Measurements from ENCODE around the gene CEACAM5. TPM values are rescaled to one million over a fixed set of nuclear protein-coding genes. Genes with fewer than 3 reads are reported as not detected.

The CEACAM5 gene
- polyA plus RNA-seq, 3 donors = not detected

DNA sequence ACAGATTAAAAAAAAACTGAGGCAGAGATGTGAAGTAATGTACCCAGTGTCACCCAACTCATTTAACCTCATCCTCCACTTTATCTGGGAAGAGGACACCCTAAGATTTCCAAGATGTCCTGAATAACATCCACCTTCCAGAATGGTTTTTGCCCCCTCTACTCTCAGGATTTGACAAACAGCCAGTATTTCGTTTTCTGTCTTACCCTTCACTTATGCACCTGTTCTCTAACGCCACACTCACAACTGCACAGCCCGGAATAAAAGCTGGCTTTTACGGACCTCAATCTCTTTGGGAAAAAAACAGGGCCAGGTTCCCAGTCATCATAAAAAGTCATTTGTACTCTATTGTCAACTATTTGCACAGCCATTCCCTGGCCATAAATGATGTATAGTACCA, 25.7 kb downstream of the CEACAM5 start:
- Histone ChIP-seq H3K9me3 (replicated peaks in 1 of 2; ENCODE audit: control insufficient read depth in 1 of 2, insufficient read depth in 1 of 2, low read length in 2 of 2) (no peaks in the 10 kb centered on the region), H4K20me1 (ENCODE audit: insufficient read depth, low read length) (no peaks in the 10 kb centered on the region), H3K9ac (ENCODE audit: insufficient read depth, low read length, poor library complexity, severe bottlenecking) (no peak overlapping the region), H3K79me2 (ENCODE audit: insufficient read depth, low read length) (no peaks in the 10 kb centered on the region), H3K4me1 (ENCODE audit: control insufficient read depth in 1 of 2, insufficient read depth in 2 of 2, low read length in 2 of 2) (no peaks in the 10 kb centered on the region), H2AFZ (ENCODE audit: insufficient read depth, low read depth, low read length, poor library complexity, severe bottlenecking) (no peak overlapping the region), H3K27me3 (ENCODE audit: control insufficient read depth in 2 of 2, insufficient read depth in 2 of 2, low read length in 2 of 2) (peaks cover 0 to 5% of the 10 kb centered on the region in 2 donors), H3K4me2 (replicated peaks; ENCODE audit: extremely low read depth, low read length, poor library complexity, severe bottlenecking) (no peak overlapping the region), H3K27ac (ENCODE audit: low read depth in 1 of 2, low read length in 2 of 2) (no peak overlapping the region), H3K36me3 (replicated peaks in 1 of 2; ENCODE audit: control insufficient read depth in 1 of 2, insufficient read depth in 2 of 2, low read length in 2 of 2) (no peaks in the 10 kb centered on the region), H3K4me3 (replicated peaks in 1 of 3; ENCODE audit: low read depth in 2 of 3, low read length in 3 of 3) (no peak overlapping the region)
- WGBS (ENCODE audit: insufficient coverage) = 67% methylated on average over 1 of the region's 4 CpGs
- Mint-ChIP-seq H3K27ac (no peak overlapping the region), H3K4me3 (no peak overlapping the region), H3K4me1 (no peaks in the 10 kb centered on the region), H3K9me3 (no peaks in the 10 kb centered on the region), H3K27me3 (ENCODE audit: low read depth in 3 of 3) (peaks cover 8 to 22% (median 13%) of the 10 kb centered on the region in 3 donors), H3K36me3 (no peaks in the 10 kb centered on the region)
- DNase-seq = no peak
- intact Hi-C loops (cut with micrococcal nuclease) = no loop called here
- TF ChIP-seq, protein P1, sequence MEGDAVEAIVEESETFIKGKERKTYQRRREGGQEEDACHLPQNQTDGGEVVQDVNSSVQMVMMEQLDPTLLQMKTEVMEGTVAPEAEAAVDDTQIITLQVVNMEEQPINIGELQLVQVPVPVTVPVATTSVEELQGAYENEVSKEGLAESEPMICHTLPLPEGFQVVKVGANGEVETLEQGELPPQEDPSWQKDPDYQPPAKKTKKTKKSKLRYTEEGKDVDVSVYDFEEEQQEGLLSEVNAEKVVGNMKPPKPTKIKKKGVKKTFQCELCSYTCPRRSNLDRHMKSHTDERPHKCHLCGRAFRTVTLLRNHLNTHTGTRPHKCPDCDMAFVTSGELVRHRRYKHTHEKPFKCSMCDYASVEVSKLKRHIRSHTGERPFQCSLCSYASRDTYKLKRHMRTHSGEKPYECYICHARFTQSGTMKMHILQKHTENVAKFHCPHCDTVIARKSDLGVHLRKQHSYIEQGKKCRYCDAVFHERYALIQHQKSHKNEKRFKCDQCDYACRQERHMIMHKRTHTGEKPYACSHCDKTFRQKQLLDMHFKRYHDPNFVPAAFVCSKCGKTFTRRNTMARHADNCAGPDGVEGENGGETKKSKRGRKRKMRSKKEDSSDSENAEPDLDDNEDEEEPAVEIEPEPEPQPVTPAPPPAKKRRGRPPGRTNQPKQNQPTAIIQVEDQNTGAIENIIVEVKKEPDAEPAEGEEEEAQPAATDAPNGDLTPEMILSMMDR (IDR thresholded peaks at IDR 0.05) = no peak

DNA sequence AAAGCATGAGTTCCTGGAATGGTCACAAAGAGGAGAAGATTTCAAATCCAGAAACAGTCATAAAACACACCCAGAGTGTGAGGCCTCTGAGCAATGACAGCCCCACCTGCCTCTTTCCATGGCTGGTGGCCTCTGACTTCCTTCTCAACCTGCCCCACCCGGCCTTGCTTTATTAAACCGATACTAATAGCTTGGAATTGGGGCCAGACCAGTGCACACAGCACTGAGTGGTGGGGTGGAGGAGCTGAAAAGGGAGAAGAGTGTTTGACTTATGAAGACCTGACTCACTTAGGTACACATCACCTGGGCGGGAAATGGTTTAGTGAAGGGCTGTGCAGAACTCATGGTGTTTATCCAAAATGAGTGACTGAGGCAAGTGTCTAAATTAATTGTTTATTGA, 26.2 kb downstream of the CEACAM5 start:
- Histone ChIP-seq H3K4me1 (ENCODE audit: control insufficient read depth in 1 of 2, insufficient read depth in 2 of 2, low read length in 2 of 2) (no peaks in the 10 kb centered on the region), H3K4me2 (replicated peaks; ENCODE audit: extremely low read depth, low read length, poor library complexity, severe bottlenecking) (no peak overlapping the region), H3K79me2 (ENCODE audit: insufficient read depth, low read length) (no peaks in the 10 kb centered on the region), H3K9me3 (replicated peaks in 1 of 2; ENCODE audit: control insufficient read depth in 1 of 2, insufficient read depth in 1 of 2, low read length in 2 of 2) (no peaks in the 10 kb centered on the region), H3K27ac (ENCODE audit: low read depth in 1 of 2, low read length in 2 of 2) (no peak overlapping the region), H3K27me3 (ENCODE audit: control insufficient read depth in 2 of 2, insufficient read depth in 2 of 2, low read length in 2 of 2) (peaks cover 0 to 5% of the 10 kb centered on the region in 2 donors), H3K4me3 (replicated peaks in 1 of 3; ENCODE audit: low read depth in 2 of 3, low read length in 3 of 3) (no peak overlapping the region), H2AFZ (ENCODE audit: insufficient read depth, low read depth, low read length, poor library complexity, severe bottlenecking) (no peak overlapping the region), H3K36me3 (replicated peaks in 1 of 2; ENCODE audit: control insufficient read depth in 1 of 2, insufficient read depth in 2 of 2, low read length in 2 of 2) (no peaks in the 10 kb centered on the region), H4K20me1 (ENCODE audit: insufficient read depth, low read length) (no peaks in the 10 kb centered on the region), H3K9ac (ENCODE audit: insufficient read depth, low read length, poor library complexity, severe bottlenecking) (no peak overlapping the region)
- intact Hi-C loops (cut with micrococcal nuclease) = no loop called here
- Mint-ChIP-seq H3K36me3 (no peaks in the 10 kb centered on the region), H3K9me3 (no peaks in the 10 kb centered on the region), H3K27ac (no peak overlapping the region), H3K4me1 (no peaks in the 10 kb centered on the region), H3K27me3 (ENCODE audit: low read depth in 3 of 3) (peaks cover 8 to 20% (median 13%) of the 10 kb centered on the region in 3 donors), H3K4me3 (no peak overlapping the region)
- 60% methylated on average over 1 of the region's 3 CpGs for WGBS (ENCODE audit: insufficient coverage)
- TF ChIP-seq, protein P1 (IDR thresholded peaks at IDR 0.05) = no peak
- no peak for DNase-seq
